Stomach (tissue), 9 donors: ENCODE results near the gene HELQ. TPM values are rescaled to one million over a fixed set of nuclear protein-coding genes. Genes with fewer than 3 reads are reported as not detected.

Source experiments
- DNase-seq, 2 donors: peaks; one replicate each; pipeline versions ENCODE4 v3.0.0 to v3.0.0-alpha.2; 2013 to 2019
- H3K27ac ChIP-seq, 5 donors: fragments of 200-600 bp in 4 of 5; sonication (generic) in 4 of 5; one replicate each; pipeline ENCODE4 v1.5.1; 2013 to 2019; ENCODE audit warnings: mild to moderate bottlenecking in 1 of 5, moderate library complexity in 1 of 5
- H3K27me3 ChIP-seq, 3 donors: fragments of 200-600 bp; sonication (generic); one replicate each; pipeline ENCODE4 v1.5.1; 2017 to 2019; ENCODE audit warnings: mixed run types in 1 of 3
- H3K36me3 ChIP-seq, 4 donors: fragments of 200-600 bp; sonication (generic); 1 replicate in 3 of 4; 2 replicates in 1 of 4; pipeline ENCODE4 v1.5.1; 2016 to 2019
- H3K4me1 ChIP-seq, 4 donors: fragments of 200-600 bp; sonication (generic); one replicate each; pipeline ENCODE4 v1.5.1; 2016 to 2019
- H3K4me3 ChIP-seq, 4 donors: fragments of 200-600 bp; sonication (generic) in 3 of 4; one replicate each; pipeline ENCODE4 v1.5.1; 2016 to 2019; ENCODE audit warnings: mild to moderate bottlenecking in 1 of 4
- H3K9me3 ChIP-seq, 4 donors: fragments of 200-600 bp; sonication (generic); one replicate each; pipeline ENCODE4 v1.5.1; 2016 to 2019
- EP300 ChIP-seq: sonication (generic); formaldehyde crosslinking; IDR thresholded peaks from one replicate; pipeline ENCODE4 v1.6.1; 2017; ENCODE audit warnings: antibody characterized with exemption
- POLR2A ChIP-seq, 4 donors: fragments of 450-650 bp; IDR thresholded peaks; one replicate each; pipeline ENCODE4 v1.6.1; 2016; ENCODE audit warnings: antibody characterized with exemption in 4 of 4, control low read depth in 2 of 4, mild to moderate bottlenecking in 1 of 4, moderate library complexity in 1 of 4
- POLR2AphosphoS5 ChIP-seq, 3 donors: sonication (generic); formaldehyde crosslinking; IDR thresholded peaks; one replicate each; pipeline ENCODE4 v1.6.1; 2016; ENCODE audit warnings: antibody characterized with exemption in 3 of 3
- WGBS, 5 donors: extraction: QIAGEN DNeasy Blood & Tissue Kit in 3 of 5; methylation state at CpG; one replicate each; pipeline versions ENCODE4 v1.1.5 to v1.1.7; 2013 to 2018; 5-methylcytosine and 5-hydroxymethylcytosine counted together
- intact Hi-C: fragments of 100-400 bp; cut with DNase I; formaldehyde crosslinking; loops from one replicate; pipeline ENCODE4 v1.15.1; 2023; ENCODE audit warnings: low total_unique reads
- polyA plus RNA-seq, 3 donors: library from polyadenylated mRNA; stranded (reverse); fragments of 200-250 nt; gene quantifications; one replicate each; pipeline ENCODE4 v1.2.3, GENCODE V29; 2013
- total RNA-seq, 5 donors: library from RNA; depleted of rRNA; stranded (reverse); fragments of >200 nt; gene quantifications; one replicate each; pipeline versions ENCODE4 v1.1.0 to v1.2.3, GENCODE V29; 2014 to 2016
- TF ChIP-seq, protein P1 (sequence below), 7 experiments: fragments of 450-650 bp in 4 of 7; fragments of 200-600 bp in 3 of 7; sonication (generic) in 3 of 7; IDR thresholded peaks; one replicate each; pipeline ENCODE4 v1.5.1; 2016 to 2019; ENCODE audit warnings: antibody characterized with exemption in 7 of 7, control low read depth in 2 of 7, mild to moderate bottlenecking in 1 of 7
- donor health status: healthy with polysubstance abuse.
- donor health status: Bipolar disorder and iron deficiency.
- donor health status: healthy.

Gene HELQ
- total and polyA plus RNA-seq, 8 donors = 5.0 to 26.8 (median 14.2) TPM

GRCh38 chr4:83387012-83387411, 68.6 kb downstream of the HELQ start:
- intact Hi-C loops = no loop called here
- Histone ChIP-seq H3K27ac (no peak overlapping the region), H3K4me1 (peaks cover 0 to 13% (median 0%) of the 10 kb centered on the region in 4 donors), H3K9me3 (no peaks in the 10 kb centered on the region), H3K36me3 (no peaks in the 10 kb centered on the region), H3K27me3 (no peaks in the 10 kb centered on the region), H3K4me3 (no peak overlapping the region)
- DNase-seq = peak in 1 of 2 donors; percentile 26
- 73 to 84% (median 78%) methylated on average over 3 of the region's 3 CpGs for WGBS, 5 donors
- TF ChIP-seq POLR2AphosphoS5 (IDR thresholded peaks at IDR 0.05) (no peak), POLR2A (IDR thresholded peaks at IDR 0.05) (no peak), EP300 (no peak)
- TF ChIP-seq, protein P1, sequence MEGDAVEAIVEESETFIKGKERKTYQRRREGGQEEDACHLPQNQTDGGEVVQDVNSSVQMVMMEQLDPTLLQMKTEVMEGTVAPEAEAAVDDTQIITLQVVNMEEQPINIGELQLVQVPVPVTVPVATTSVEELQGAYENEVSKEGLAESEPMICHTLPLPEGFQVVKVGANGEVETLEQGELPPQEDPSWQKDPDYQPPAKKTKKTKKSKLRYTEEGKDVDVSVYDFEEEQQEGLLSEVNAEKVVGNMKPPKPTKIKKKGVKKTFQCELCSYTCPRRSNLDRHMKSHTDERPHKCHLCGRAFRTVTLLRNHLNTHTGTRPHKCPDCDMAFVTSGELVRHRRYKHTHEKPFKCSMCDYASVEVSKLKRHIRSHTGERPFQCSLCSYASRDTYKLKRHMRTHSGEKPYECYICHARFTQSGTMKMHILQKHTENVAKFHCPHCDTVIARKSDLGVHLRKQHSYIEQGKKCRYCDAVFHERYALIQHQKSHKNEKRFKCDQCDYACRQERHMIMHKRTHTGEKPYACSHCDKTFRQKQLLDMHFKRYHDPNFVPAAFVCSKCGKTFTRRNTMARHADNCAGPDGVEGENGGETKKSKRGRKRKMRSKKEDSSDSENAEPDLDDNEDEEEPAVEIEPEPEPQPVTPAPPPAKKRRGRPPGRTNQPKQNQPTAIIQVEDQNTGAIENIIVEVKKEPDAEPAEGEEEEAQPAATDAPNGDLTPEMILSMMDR (IDR thresholded peaks at IDR 0.05) = no peak

DNA sequence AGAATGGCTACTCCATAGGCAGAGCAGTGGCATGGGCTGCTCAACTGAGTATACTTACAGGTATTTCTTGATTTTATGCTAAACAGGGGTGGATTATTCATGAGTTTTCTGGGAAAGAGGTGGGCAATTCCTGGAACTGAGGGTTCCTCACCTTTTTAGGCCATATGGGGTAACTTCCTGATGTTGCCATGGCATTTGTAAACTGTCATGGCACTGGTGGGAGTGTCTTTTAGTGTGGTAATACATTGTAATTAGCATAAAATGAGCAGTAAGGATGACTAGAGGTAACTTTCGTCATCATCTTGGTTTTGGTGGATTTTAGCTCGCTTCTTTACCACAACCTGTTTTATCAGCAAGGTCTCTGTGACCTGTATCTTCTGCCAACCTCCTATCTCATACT, 72.8 kb downstream of the HELQ start:
- no peak overlapping the region for H3K27ac ChIP-seq
- no peaks in the 10 kb centered on the region for H3K27me3 ChIP-seq
- TF ChIP-seq, protein P1 (IDR thresholded peaks at IDR 0.05) = no peak
- no peak for TF ChIP-seq POLR2A (IDR thresholded peaks at IDR 0.05)
- no peak for TF ChIP-seq POLR2AphosphoS5 (IDR thresholded peaks at IDR 0.05)
- no peak for TF ChIP-seq EP300
- peaks cover 0 to 11% (median 10%) of the 10 kb centered on the region in 4 donors for H3K9me3 ChIP-seq
- H3K4me1 ChIP-seq = peaks cover 0 to 11% (median 0%) of the 10 kb centered on the region in 4 donors
- 61 to 87% (median 76%) methylated on average over 2 of the region's 2 CpGs for WGBS, 5 donors
- no peak for DNase-seq
- H3K36me3 ChIP-seq = no peaks in the 10 kb centered on the region
- intact Hi-C loops = no loop called here
- H3K4me3 ChIP-seq = no peak overlapping the region

DNA sequence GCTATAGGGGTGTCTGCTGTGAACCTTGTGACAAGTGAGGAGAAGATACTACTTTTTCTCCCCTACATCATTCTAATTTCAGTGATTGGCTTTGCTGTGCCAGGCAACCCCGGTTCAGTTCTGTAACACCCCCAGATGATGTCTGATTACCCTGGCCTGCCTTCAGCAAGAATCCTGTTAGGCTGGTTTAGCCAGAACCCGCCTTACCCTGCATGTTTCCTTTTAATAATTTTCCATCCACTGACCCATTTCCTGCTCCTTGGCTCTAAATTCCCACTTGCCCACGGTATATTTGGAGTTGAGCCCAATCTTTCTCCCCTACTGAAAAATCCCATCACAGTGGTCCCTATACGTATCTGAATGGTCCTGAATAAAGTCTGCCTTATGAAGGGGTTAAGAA, 74.5 kb downstream of the HELQ start:
- Histone ChIP-seq H3K4me3 (no peak overlapping the region), H3K27ac (no peak overlapping the region), H3K27me3 (no peaks in the 10 kb centered on the region), H3K9me3 (peaks cover 0 to 12% (median 11%) of the 10 kb centered on the region in 4 donors), H3K4me1 (no peaks in the 10 kb centered on the region), H3K36me3 (no peaks in the 10 kb centered on the region)
- intact Hi-C loops = no loop called here
- DNase-seq = peak; percentile 17 to 27
- 46 to 54% (median 50%) methylated on average over 4 of the region's 4 CpGs for WGBS, 5 donors
- TF ChIP-seq, protein P1 (IDR thresholded peaks at IDR 0.05) = no peak
- no peak for TF ChIP-seq POLR2A (IDR thresholded peaks at IDR 0.05)
- TF ChIP-seq POLR2AphosphoS5 (IDR thresholded peaks at IDR 0.05) = no peak
- no peak for TF ChIP-seq EP300

GRCh38 chr4:83378419-83378818, 77.2 kb downstream of the HELQ start:
- 84 to 90% (median 87%) methylated on average over 5 of the region's 5 CpGs for WGBS, 5 donors
- H3K4me3 ChIP-seq = no peak overlapping the region
- H3K27me3 ChIP-seq = no peaks in the 10 kb centered on the region
- no peaks in the 10 kb centered on the region for H3K4me1 ChIP-seq
- TF ChIP-seq, protein P1 (IDR thresholded peaks at IDR 0.05) = no peak
- TF ChIP-seq EP300 (no peak), POLR2A (IDR thresholded peaks at IDR 0.05) (no peak), POLR2AphosphoS5 (IDR thresholded peaks at IDR 0.05) (no peak)
- DNase-seq = peak in 1 of 2 donors; percentile 17
- intact Hi-C loops = no loop called here
- peaks cover 0 to 12% (median 11%) of the 10 kb centered on the region in 4 donors for H3K9me3 ChIP-seq
- H3K27ac ChIP-seq = no peak overlapping the region
- no peaks in the 10 kb centered on the region for H3K36me3 ChIP-seq
